Measurements from ENCODE around the gene PLA2G7. TPM values are rescaled to one million over a fixed set of nuclear protein-coding genes. Genes with fewer than 3 reads are reported as not detected.

Gene PLA2G7
- 0.21 TPM for total RNA-seq (ENCODE audit: unreplicated experiment)
- long read RNA-seq, partial matches to known transcripts = 0 of 2 reads
- long read RNA-seq, other reads (novel, unspliced or antisense) = 1 of 2 reads

- H3K27ac Mint-ChIP-seq (ENCODE audit: unreplicated experiment) = no peak within 1 kb of the TSS
- peak within 1 kb of the TSS; percentile 89 for H3K4me3 Mint-ChIP-seq (ENCODE audit: unreplicated experiment)
- DNase-seq (ENCODE audit: low spot score) = peak; percentile 33
- H3K36me3 Mint-ChIP-seq (ENCODE audit: low read depth, unreplicated experiment) = peaks cover 3% of the 10 kb centered on the region
- no peak for TF ChIP-seq CTCF (IDR thresholded peaks at IDR 0.05; ENCODE audit: unreplicated experiment)
- peaks cover 19% of the 10 kb centered on the region for H3K4me1 Mint-ChIP-seq (ENCODE audit: unreplicated experiment)
- H3K27me3 Mint-ChIP-seq (ENCODE audit: unreplicated experiment) = peaks cover 7% of the 10 kb centered on the region
- no peaks in the 10 kb centered on the region for H3K9me3 Mint-ChIP-seq (ENCODE audit: unreplicated experiment)
These were observed at the start of gene PLA2G7 for GRCh38 chr6:46734867-46735719. TSS of gene PLA2G7 (minus strand) at chr6:46735375. CDS start at chr6:46722891, 12,484 bp downstream.

GRCh38 chr6:46784535-46784934, 49.4 kb upstream of the PLA2G7 start:
- Mint-ChIP-seq H3K36me3 (ENCODE audit: low read depth, unreplicated experiment) (no peaks in the 10 kb centered on the region), H3K4me1 (ENCODE audit: unreplicated experiment) (peaks cover 6% of the 10 kb centered on the region), H3K4me3 (ENCODE audit: unreplicated experiment) (no peak overlapping the region), H3K27ac (ENCODE audit: unreplicated experiment) (no peak overlapping the region), H3K9me3 (ENCODE audit: unreplicated experiment) (no peaks in the 10 kb centered on the region), H3K27me3 (ENCODE audit: unreplicated experiment) (no peaks in the 10 kb centered on the region)
- no peak for DNase-seq (ENCODE audit: low spot score)
- TF ChIP-seq CTCF (IDR thresholded peaks at IDR 0.05; ENCODE audit: unreplicated experiment) = no peak

- peaks cover 2% of the 10 kb centered on the region for H3K27me3 Mint-ChIP-seq (ENCODE audit: unreplicated experiment)
- H3K27ac Mint-ChIP-seq (ENCODE audit: unreplicated experiment) = no peak overlapping the region
- H3K4me1 Mint-ChIP-seq (ENCODE audit: unreplicated experiment) = peaks cover 6% of the 10 kb centered on the region
- H3K36me3 Mint-ChIP-seq (ENCODE audit: low read depth, unreplicated experiment) = no peaks in the 10 kb centered on the region
- H3K4me3 Mint-ChIP-seq (ENCODE audit: unreplicated experiment) = no peak overlapping the region
- H3K9me3 Mint-ChIP-seq (ENCODE audit: unreplicated experiment) = no peaks in the 10 kb centered on the region
- peak; percentile 54 for DNase-seq (ENCODE audit: low spot score)
- peak; percentile 76 for TF ChIP-seq CTCF (IDR thresholded peaks at IDR 0.05; ENCODE audit: unreplicated experiment)
These were observed 46.6 kb upstream of the PLA2G7 start for GRCh38 chr6:46781478-46782378.

- peaks cover 5% of the 10 kb centered on the region for H3K27me3 Mint-ChIP-seq (ENCODE audit: unreplicated experiment)
- no peak overlapping the region for H3K27ac Mint-ChIP-seq (ENCODE audit: unreplicated experiment)
- H3K4me3 Mint-ChIP-seq (ENCODE audit: unreplicated experiment) = no peak overlapping the region
- H3K36me3 Mint-ChIP-seq (ENCODE audit: low read depth, unreplicated experiment) = no peaks in the 10 kb centered on the region
- peaks cover 6% of the 10 kb centered on the region for H3K4me1 Mint-ChIP-seq (ENCODE audit: unreplicated experiment)
- H3K9me3 Mint-ChIP-seq (ENCODE audit: unreplicated experiment) = no peaks in the 10 kb centered on the region
- TF ChIP-seq CTCF (IDR thresholded peaks at IDR 0.05; ENCODE audit: unreplicated experiment) = no peak
- DNase-seq (ENCODE audit: low spot score) = no peak
These were observed 42.5 kb upstream of the PLA2G7 start for GRCh38 chr6:46777476-46778346.

Measured in endothelial cell (in vitro differentiated cells).